ENCODE results near the gene ERFE. TPM values are rescaled to one million over a fixed set of nuclear protein-coding genes. Genes with fewer than 3 reads are reported as not detected.

The ERFE gene
- total and polyA plus RNA-seq, 2 of the 4 experiments (the other 2 are of a cell fraction), result 1.3 to 3.5 TPM

DNA sequence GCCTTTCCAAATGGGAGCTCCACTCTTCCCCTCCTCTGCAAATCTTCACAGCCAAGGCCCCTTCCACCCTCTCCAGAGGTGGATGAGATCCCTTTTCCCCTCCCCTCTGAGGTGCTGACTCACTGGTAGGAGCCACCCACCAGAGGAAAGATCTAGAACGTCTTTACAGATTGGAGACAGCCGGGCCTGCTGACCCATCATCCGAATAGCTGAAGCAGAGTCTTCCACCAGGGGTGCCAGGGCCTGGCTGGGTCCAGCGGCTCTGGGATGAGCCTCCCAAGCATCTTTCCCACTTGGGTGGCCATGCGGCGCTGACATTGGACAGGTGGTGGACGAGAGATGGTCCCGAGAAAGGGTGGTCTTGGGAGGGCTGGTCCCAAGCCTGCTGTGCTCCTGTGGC, 9.0 kb downstream of the ERFE start:
- DNase-seq (peak; percentile 43), ATAC-seq (ENCODE audit: low read depth) (no peak)
- H4K5ac ChIP-seq (ENCODE audit: low read depth, low read length), result peak overlapping the region; percentile 92
- peak overlapping the region; percentile 67 for H2AK9ac ChIP-seq (replicated peaks; ENCODE audit: low read depth, low read length, poor library complexity)
- H3K9me1 ChIP-seq (ENCODE audit: insufficient read depth, low read length), result peaks cover 33% of the 10 kb centered on the region
- H3K27me3 ChIP-seq (ENCODE audit: control insufficient read depth, insufficient read depth, low read length), result peaks cover 2% of the 10 kb centered on the region; the same call in 1 of the 2 replicates
- peaks cover 35% of the 10 kb centered on the region for H3K4me1 ChIP-seq (ENCODE audit: control insufficient read depth, insufficient read depth, low read length)
- H3K36me3 ChIP-seq (ENCODE audit: control insufficient read depth, insufficient read depth, low read length), result peaks cover 26% of the 10 kb centered on the region
- intact Hi-C loops (cut with micrococcal nuclease), result no loop called here
- no peaks in the 10 kb centered on the region for H3K9me3 ChIP-seq (ENCODE audit: control insufficient read depth, insufficient read depth, low read length)
- H2BK20ac ChIP-seq (ENCODE audit: low read depth, low read length), result peak overlapping the region; percentile 92
- peak overlapping the region; percentile 98 for H2AK5ac ChIP-seq (ENCODE audit: low read depth, low read length)
- H2AFZ ChIP-seq (replicated peaks; ENCODE audit: low read length, poor library complexity), result peak overlapping the region; percentile 52
- dilution Hi-C loops (cut with HindIII; ENCODE audit: low sequenced_read_pairs, unreplicated experiment), result no loop called here
- peak overlapping the region; percentile 94 for H3K14ac ChIP-seq (replicated peaks; ENCODE audit: low read depth, low read length)
- in situ Hi-C loops (cut with MboI; ENCODE audit: low sequenced_read_pairs), result no loop called here
- no peak overlapping the region for H3K4me2 ChIP-seq (ENCODE audit: low read depth, low read length)
- peaks cover 8% of the 10 kb centered on the region for H4K20me1 ChIP-seq (ENCODE audit: insufficient read depth, low read length)
- 85% methylated on average over 6 of the region's 8 CpGs; no CpG with 5 or more reads in 1 of the 2 experiments for WGBS, 2 experiments (ENCODE audit: extremely low coverage in 2 of 2, insufficient read length in 1 of 2)
- H3K4me3 ChIP-seq (ENCODE audit: insufficient read depth, low read depth, low read length), result no peak overlapping the region
- H3K27ac ChIP-seq (ENCODE audit: insufficient read depth, low read length), result peak overlapping the region; percentile 90
- H3K9ac ChIP-seq (ENCODE audit: low read depth, low read length), result no peak overlapping the region
- peak overlapping the region; percentile 88 for H3K18ac ChIP-seq (ENCODE audit: low read depth, low read length)
- no peak for TF ChIP-seq NFE2L2 (IDR thresholded peaks at IDR 0.05; ENCODE audit: low read depth, low read length)
- TF ChIP-seq POLR2A (IDR thresholded peaks at IDR 0.05; ENCODE audit: low read depth, low read length), result no peak
- TF ChIP-seq, protein P1, sequence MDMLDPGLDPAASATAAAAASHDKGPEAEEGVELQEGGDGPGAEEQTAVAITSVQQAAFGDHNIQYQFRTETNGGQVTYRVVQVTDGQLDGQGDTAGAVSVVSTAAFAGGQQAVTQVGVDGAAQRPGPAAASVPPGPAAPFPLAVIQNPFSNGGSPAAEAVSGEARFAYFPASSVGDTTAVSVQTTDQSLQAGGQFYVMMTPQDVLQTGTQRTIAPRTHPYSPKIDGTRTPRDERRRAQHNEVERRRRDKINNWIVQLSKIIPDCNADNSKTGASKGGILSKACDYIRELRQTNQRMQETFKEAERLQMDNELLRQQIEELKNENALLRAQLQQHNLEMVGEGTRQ (IDR thresholded peaks at IDR 0.05; ENCODE audit: low read depth, low read length), result no peak
- H4K8ac ChIP-seq (ENCODE audit: low read depth in 2 of 2, low read length in 2 of 2), result peak overlapping the region; percentile 51 to 87; a peak in 3 of 4 replicates
- peak overlapping the region; percentile 96 for H4K91ac ChIP-seq (ENCODE audit: insufficient read depth, low read depth, low read length)
- H2BK5ac ChIP-seq (ENCODE audit: low read depth, low read length, poor library complexity, severe bottlenecking), result peak overlapping the region; percentile 96
- peak overlapping the region; percentile 95 for H2BK120ac ChIP-seq (ENCODE audit: low read depth, low read length)
- H3K79me1 ChIP-seq (ENCODE audit: low read depth in 1 of 2, low read length in 2 of 2), result peaks cover 3 to 27% of the 10 kb centered on the region in 2 experiments; a peak in 3 of 4 replicates
- ChIA-PET CTCF (no interaction called here), POLR2A (ENCODE audit: unreplicated experiment) (no interaction called here)
- BruUV-seq (replicated peaks), result no TSS peak
- H3K56ac ChIP-seq (ENCODE audit: extremely low read depth, insufficient read depth, low read length), result peak overlapping the region; percentile 1; the same call in 1 of the 2 replicates
- H3K4ac ChIP-seq (ENCODE audit: low read depth, low read length), result peak overlapping the region; percentile 97
- peak overlapping the region; percentile 97; the same call in 1 of the 3 replicates for H2BK15ac ChIP-seq (ENCODE audit: low read depth, low read length)
- H3K23ac ChIP-seq (ENCODE audit: low read depth, low read length), result peak overlapping the region; percentile 44; the same call in 1 of the 2 replicates

Measured in IMR-90 (cell line).